GM19025 (cell line): ENCODE data around the gene TPT1.
A peak's percentile ranks its signal among the peaks of the same experiment; 100 is the strongest.
"Not testable (repeated sequence)": the region's sequence is repeated elsewhere in the genome, so short reads cannot be mapped to it uniquely, and the experiment has no call there.

Source experiments
- ATAC-seq: cut with Tn5 transposase; IDR thresholded peaks from one replicate; pipeline ENCODE4 v1.9.1; 2021; ENCODE audit warnings: mild to moderate bottlenecking, low read depth, moderate library complexity; ENCODE audit not compliant: unreplicated experiment

TPT1 gene

GRCh38 chr13:45368571-45368970 is 27.6 kb upstream of the TPT1 start:
- no peak for ATAC-seq

- ATAC-seq, result no peak
Observed at GRCh38 chr13:45368005-45368404, 27.0 kb upstream of the TPT1 start.

- ATAC-seq, result peak; percentile 92
Observed at GRCh38 chr13:45367358-45367757, 26.4 kb upstream of the TPT1 start.

GRCh38 chr13:45365558-45365885 is 24.5 kb upstream of the TPT1 start:
- ATAC-seq, result no peak

DNA sequence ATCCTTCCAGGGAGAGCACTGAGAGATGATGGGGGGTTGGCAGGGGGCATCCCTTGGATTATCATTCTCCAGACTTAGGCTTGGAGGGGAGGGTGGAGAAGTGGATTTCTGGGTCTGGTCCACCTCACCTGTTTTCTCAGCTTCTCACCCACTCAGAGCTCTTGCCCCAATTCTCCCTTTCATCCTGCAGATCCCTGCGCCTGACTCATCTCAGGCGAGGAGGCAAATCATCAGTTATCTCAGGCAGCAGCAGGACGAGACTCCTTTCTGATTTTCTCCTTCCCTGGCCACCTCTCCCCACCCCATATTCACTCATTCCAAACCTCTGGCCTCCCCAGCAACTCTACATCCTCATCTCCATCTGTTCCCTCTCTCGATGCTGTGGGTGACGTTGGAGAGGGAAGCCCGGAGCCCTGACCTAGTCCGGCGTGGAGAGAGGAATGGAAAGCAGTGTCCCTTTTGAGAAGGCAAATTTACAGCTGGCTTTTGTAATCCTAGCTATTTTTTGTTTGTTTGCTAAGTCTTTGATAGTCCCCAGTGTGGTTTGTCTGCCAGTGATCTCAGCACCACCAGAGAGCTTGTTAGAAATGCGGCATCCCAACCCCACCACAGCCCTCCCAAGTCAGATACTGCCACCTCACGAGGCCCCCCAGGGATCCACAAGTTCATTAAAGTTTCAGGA is 24.0 kb upstream of the TPT1 start:
- ATAC-seq, result no peak

DNA sequence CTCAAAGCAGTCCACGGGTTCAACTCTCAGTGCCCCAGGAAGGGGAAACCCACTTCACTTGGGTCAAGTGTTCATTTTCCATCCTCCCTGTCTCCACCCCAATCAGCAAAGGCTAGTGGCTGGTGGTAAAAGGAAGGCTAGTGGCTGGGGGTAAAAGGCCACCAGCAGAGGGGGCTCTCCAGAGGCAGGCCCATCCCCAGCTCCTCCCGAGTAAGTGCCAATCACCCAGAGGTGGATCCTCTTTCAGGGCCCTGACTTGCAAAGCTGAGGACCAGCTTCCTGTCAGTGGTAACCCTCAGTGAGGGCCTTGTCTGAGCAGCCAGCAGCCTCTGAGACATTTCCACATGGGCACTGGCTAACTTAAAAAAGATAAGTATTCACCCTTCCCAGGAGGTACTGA is 22.0 kb upstream of the TPT1 start:
- ATAC-seq, result no peak

DNA sequence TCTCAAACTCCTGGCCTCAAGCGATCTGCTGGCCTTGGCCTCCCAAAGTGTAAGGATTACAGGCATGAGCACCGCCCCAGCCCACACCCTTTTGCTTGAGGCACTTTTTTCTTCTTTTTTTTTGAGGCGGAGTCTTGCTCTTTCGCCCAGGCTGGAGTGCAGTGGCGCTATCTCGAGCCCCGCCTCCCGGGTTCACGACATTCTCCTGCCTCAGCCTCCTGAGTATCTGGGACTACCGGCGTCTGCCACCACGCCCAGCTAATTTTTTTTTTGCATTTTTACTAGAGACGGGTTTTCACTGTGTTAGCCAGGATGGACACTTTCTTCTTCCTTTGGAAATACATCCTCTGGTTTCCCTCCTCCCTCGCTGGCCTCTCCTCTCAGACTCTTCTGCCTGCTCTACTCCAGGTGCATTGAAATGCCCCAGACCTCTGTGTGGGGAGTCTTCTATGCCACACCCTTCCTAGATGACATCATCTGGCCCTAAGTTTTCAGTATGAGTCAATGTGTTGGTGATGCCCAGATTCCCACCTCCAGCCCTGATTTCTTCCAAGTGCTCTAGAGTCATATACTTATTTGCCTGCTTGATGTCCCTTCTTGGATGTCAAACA is 20.7 kb upstream of the TPT1 start:
- ATAC-seq, result no peak

- ATAC-seq, result no peak
Observed at GRCh38 chr13:45356966-45357672, 16.1 kb upstream of the TPT1 start.

- no peak for ATAC-seq
Observed at GRCh38 chr13:45353895-45354294, 12.9 kb upstream of the TPT1 start.

DNA sequence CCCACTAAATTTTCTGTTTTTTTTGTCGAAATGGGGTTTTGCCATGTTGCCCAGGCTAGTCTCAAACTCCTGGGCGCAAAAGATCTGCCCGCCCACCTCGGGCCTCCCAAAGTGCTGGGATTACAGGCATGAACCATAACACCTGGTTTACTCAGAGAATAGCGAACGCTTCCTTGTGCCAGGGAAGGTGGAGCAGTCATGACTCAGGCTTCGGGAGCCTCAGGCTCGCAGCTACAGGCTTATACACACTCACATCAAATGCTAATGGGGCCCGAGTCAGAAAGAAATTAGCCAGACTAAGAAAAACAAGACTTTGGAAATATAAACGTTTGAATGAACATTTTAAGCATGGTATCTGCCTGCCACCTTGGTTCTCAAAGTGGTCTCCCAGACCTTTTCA is 11.0 kb upstream of the TPT1 start:
- ATAC-seq, result no peak

DNA sequence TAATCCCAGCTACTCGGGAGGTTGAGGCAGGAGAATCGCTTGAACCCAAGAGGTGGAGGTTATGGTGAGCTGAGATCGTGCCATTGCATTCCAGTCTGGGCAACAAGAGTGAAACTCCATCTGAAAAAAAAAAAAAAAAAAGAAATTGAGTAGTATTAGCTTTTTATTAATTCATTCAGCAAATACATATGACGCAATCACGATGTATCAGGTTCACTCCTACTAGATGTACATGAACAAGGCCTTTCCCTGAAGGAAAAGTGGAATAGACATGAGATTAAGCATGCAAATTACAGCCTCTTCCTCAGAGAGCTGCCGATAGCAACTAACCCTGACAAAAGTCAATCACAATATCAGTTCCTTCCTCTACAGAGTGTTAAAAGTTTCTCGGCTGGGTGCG is 9.2 kb upstream of the TPT1 start:
- ATAC-seq, result no peak

DNA sequence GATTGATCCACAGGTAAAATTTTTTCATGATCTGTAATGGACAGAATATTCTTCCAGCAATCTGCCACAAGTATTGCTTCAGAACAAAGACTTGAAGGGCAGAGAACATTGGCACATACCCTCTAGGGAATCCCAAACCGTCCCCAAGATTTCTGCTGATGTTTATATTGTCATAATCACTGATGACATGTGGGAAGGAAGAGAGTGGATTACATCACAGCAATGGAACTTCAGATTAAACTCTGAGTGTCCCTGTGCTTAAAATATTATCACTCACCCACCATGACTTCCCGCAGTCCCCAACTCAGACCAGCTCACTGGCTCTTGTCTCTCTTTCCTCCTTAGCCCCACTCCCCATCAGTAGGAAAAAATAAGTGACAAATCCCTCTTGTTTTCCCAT is 8.5 kb upstream of the TPT1 start:
- ATAC-seq, result no peak

DNA sequence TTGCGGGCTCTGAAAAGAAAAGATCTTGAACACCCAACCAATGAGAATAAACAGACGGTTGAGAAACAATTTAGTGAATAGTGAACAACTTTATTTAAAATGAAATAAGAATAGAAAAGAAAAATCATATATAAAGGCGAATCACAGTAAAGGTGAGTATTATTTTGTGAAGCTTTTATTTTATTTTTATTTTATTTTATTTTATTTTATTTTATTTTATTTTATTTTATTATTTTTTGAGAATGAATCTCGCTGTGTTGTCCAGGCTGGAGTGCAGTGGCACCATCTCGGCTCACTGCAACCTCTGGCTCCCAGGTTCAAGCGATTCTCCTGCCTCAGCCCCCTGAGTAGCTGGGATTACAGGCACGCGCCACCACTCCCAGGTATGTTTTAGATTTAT is 3.1 kb upstream of the TPT1 start:
- not testable (repeated sequence) for ATAC-seq

DNA sequence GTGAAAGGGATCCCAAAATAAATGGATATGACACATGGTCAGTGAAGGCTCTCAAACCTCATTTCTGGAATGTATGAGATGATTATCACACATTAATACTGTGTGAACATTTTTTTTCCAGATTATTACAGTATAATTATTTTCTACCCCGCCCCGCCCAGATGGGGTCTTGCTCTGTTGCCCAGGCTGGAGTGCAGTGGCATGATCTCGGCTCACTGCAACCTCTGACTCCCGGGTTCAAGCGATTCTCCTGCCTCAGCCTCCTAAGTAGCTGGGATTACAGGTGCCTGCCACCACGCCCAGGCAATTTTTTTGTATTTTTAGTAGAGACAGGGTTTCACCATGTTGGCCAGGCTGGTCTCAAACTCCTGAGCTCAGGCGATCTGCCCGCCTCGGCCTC is 2.1 kb upstream of the TPT1 start:
- ATAC-seq, result not testable (repeated sequence)

- ATAC-seq, result not testable (repeated sequence)
Observed at GRCh38 chr13:45342668-45343067, 1.7 kb upstream of the TPT1 start.

DNA sequence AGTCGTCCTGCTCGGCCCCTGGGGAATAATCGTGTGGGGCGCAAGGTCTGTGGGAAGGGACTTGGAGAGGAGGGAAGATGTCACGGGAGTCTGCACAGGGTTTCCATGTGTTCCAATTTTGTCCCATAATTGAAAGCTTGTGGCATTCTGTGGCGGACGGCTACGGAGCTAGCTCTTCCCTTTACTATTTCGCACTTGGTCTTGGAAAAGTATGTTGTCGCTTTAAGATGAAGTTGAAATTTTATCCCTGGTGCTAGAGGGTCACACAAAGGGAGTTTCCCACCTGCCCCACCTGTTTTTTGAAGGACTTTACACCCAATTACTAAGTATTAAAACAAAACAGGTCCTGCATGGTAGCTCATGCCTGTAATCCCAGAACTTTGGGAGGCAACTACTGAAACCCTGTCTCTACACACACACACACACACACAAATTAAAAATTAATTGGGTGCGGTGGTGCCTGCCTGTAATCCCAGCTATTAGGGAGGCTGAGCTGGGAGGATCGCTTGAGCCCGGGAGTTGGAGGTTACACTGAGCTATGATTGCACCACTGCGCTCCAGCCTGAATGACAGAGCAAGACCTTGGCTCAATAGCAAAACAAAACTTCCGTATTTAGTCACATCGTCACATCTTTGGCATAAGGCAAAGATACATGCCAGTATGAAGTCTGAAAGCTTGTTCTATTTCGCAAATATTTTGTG is 967 bp upstream of the TPT1 start:
- ATAC-seq, result no peak

- peak; percentile 6 for ATAC-seq
Observed at GRCh38 chr13:45340422-45341033, 455 bp downstream of the TPT1 start.

DNA sequence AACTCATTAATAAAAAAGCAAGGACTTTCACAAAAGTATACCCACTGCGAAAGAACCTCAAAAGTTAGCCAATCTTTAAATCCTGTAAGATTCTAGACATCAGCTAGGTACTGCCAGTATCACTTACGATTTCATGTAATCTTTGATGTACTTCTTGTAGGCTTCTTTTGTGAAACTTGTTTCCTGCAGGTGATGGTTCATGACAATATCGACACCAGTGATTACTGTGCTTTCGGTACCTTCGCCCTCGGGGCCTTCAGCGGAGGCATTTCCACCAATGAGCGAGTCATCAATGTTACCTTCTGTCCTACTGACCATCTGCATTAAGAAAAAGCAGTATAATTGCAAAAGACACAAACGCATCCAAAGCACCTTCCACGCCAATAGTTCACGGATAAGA is 1.1 kb downstream of the TPT1 start:
- ATAC-seq, result no peak

- no peak for ATAC-seq
Observed at GRCh38 chr13:45339399-45339798, 1.6 kb downstream of the TPT1 start.

GRCh38 chr13:45337803-45338202 is 3.2 kb downstream of the TPT1 start:
- ATAC-seq, result no peak

- ATAC-seq, result no peak
Observed at GRCh38 chr13:45337395-45337794, 3.6 kb downstream of the TPT1 start.
